SK-N-DZ (cell line): ENCODE measurements around the gene FAM187B. TPM values are rescaled to one million over a fixed set of nuclear protein-coding genes. Genes with fewer than 3 reads are reported as not detected.

ENCODE experiments used
- DNase-seq: peaks from one replicate; pipeline ENCODE4 v3.0.0-alpha.2; 2015; ENCODE audit warnings: low spot score
- polyA plus RNA-seq, 2 experiments: library from polyadenylated mRNA; depleted of rRNA; stranded (reverse); fragments of >200 nt; gene quantifications; 2 replicates each; pipeline ENCODE4 v1.2.3, GENCODE V29; 2014

The FAM187B gene
- not detected in 2 replicates for polyA plus RNA-seq (2014; cell fraction: cytosol; rRNA removed)
- not detected in 2 replicates for polyA plus RNA-seq (2014; cell fraction: nucleus; rRNA removed)

DNA sequence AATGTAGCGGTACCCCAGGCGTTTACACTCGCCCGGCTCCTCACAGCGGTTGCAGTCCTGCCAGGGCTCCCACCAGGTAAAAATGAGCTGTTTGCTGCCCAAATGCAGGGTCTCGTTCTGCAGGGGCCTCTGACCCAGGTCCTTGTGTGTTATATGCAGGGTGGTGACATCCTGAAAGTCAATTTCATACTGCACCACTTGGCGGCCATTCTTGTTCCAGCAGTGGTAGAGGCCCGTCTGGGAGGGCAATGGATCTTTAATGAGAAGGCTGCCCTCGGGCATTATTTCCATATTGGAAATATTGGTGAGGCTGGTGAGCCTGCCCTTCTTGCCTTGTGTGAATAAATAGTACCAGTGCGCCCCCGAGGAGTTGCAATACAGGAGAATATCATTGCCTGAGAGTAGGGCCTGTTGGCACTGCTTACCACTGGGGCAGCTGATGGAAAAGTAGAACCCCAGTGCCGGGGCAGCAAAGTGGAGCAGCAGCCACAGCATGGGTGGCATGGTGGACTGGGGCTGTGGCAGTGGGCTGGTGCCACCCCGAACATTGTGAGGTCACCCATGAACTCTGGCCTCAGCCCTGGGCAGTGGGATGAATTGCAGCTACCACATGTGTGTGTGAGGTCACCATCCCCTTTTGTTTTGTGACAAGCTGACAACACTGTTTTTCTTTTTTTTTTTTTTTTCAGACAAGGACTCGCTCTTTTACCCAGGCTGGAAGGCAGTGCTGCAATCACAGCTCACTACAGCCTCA is at the start of gene FAM187B:
TSS of gene FAM187B (minus strand) at position 563 of the 754 bp plus-strand sequence. CDS start at position 504, 59 bp downstream.
- DNase-seq, result no peak

- DNase-seq, result no peak
These were observed 48.3 kb upstream of the FAM187B start for GRCh38 chr19:35276706-35277281.

DNA sequence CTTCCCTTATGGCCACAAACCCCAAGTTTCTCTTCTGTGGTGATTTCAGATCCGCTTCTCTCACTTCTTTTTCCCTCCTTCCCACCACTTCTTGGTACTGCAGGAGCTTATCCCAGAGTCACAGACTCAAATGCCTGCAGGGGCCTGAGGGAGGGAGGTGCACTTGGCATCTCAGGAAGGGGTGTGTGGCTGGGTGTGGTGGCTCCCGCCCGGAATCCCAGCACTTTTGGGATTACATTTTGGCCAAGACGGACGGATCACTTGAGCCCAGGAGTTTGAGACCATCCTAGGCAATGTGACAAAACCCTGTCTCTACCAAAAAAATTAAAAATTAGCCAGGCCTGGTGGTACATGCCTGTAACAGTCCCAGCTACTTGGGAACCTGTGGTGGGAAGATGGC is 45.8 kb upstream of the FAM187B start:
- no peak for DNase-seq

DNA sequence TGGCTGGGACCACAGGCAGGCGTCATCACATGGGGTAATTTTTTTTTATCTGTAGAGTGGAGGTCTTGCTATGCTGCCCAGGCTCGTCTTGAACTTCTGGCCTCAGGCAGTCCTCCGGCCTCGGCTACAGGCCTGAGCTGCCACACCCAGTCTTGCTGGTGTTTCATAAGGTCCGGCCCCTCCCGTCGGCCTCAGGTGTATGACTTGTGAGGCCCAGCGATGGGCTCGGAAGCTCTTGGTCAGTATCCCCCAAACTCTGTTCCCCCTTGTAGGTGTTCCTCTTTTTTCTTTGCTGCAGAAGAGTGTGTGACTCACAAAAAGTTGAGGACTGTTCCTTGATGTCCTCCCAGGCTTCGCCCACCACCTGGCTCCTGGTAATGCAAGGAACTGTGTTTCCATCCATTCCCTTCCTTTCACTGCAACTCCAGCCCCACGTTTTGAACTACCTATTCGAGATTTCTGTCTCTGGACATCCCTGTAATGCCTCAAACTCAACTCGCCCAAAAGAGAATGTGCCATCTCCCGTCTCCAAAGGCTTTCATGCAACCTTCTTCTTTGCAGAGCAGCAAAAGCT is 45.2 kb upstream of the FAM187B start:
- DNase-seq, result no peak

DNA sequence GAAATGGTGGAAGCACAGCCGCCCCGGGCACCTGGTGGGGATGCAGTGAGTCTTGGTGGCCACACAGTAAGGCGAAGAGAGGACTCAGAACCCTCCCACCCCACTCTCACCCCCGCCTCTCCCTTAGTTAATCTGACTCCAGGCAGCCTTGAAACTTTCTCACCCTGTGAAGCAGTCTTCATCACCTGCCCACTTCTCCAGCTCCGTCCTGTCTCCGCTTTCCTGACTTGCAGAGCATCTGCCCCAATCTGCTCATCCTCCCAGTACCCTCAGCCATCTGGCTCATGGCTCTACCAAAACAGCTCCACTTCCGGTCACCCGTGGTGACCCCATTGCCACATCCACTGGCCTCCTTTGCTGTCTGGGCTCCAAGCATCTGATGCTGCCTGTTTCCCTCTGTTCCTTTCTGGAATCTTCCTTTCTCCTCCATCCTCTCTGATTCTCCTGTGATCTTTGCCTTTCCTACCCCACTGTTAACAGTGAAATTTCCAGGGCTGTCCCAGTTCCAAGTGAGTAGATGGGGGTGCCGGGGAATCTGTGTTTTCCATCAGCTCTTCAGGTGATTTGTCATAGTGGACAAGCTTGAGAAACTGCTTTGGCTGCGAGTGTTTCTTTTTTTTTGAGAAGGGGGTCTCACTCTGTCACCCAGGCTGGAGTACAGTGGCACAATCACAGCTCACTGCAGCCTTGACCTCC is 44.6 kb upstream of the FAM187B start:
- no peak for DNase-seq

- no peak for DNase-seq
These were observed 43.7 kb upstream of the FAM187B start for GRCh38 chr19:35272122-35272719.

- no peak for DNase-seq
These were observed 43.0 kb upstream of the FAM187B start for GRCh38 chr19:35271546-35271945.

- DNase-seq, result no peak
These were observed 41.9 kb upstream of the FAM187B start for GRCh38 chr19:35270381-35270811.

GRCh38 chr19:35269438-35270117 is 41.0 kb upstream of the FAM187B start:
- peak; percentile 79 for DNase-seq

DNA sequence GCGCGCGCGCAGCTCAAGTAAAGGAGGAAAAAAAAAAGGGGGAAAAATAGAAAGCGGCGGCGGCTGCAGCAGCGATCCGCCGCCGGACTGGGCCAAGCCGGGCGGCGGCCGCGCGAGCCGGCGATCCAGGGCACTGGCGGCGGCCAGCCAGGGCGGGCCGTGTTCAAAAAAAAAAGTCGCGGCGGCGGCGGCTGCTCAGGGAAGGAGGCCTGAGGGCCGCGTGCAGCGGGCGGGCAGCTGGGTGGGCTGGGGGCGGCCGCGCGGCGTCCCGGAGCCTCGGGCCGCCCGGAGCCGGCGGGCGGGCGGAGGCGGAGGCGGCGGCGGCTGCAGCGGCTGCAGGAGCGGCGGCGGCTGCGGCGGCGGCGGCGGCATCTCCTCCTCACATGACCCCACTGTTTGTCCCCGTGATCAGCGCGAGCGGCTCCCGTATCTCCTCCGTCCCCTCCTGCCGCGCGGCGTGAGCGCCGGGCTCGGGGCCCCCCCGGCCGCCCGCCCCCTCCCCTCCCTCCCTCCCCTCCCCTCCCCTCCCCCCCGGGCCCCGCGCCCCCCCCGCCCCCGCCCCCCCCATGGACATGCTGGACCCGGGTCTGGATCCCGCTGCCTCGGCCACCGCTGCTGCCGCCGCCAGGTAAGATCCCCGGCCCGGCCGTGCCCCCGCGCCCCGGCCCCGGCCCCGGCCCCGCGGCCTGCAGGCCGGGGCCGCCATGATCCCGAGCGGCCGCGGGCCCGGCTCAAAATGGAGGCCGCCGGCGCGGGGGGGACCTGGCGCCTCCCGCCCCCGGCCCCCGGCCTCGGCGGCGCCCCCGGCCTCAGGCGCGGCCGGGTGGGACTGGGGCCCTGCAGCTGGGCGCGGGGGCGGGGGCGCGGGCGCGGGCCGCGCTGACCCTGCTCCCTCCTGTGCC is 40.2 kb upstream of the FAM187B start, which contains the start of gene USF2:
TSS of gene USF2 (plus strand) at position 427 of the 902 bp plus-strand sequence. CDS start at position 567, 140 bp downstream.
- peak; percentile 37 for DNase-seq

GRCh38 chr19:35267818-35268535 is 39.4 kb upstream of the FAM187B start:
- DNase-seq, result peak; percentile 43

GRCh38 chr19:35267353-35267817 is 38.8 kb upstream of the FAM187B start:
- peak; percentile 34 for DNase-seq

DNA sequence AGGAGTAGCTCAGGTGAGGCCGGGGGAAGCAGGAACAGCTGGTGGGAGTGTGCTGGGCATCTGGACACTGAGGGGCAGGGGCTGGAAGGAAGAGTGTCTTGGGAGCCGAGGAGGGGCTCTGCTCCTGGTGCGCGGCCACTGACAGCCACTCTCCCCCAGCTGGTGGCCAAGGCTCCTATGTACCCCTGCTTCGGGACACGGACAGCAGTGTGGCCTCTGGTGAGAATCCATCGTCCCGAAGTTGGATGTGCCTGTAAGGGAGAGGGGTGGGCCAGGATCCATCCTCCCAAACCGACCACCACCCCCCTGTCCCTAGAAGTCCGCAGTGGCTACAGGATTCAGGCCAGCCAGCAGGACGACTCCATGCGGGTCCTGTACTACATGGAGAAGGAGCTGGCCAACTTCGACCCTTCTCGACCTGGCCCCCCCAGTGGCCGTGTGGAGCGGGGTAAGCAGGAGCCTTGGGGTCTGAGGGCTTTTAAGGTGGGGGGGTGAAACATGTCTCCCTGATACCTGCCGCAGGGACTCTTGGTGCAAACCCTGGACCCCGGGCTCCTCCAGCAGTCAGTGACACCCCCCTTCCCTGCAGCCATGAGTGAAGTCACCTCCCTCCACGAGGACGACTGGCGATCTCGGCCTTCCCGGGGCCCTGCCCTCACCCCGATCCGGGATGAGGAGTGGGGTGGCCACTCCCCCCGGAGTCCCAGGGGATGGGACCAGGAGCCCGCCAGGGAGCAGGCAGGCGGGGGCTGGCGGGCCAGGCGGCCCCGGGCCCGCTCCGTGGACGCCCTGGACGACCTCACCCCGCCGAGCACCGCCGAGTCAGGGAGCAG is 38.2 kb upstream of the FAM187B start:
- DNase-seq, result no peak

DNA sequence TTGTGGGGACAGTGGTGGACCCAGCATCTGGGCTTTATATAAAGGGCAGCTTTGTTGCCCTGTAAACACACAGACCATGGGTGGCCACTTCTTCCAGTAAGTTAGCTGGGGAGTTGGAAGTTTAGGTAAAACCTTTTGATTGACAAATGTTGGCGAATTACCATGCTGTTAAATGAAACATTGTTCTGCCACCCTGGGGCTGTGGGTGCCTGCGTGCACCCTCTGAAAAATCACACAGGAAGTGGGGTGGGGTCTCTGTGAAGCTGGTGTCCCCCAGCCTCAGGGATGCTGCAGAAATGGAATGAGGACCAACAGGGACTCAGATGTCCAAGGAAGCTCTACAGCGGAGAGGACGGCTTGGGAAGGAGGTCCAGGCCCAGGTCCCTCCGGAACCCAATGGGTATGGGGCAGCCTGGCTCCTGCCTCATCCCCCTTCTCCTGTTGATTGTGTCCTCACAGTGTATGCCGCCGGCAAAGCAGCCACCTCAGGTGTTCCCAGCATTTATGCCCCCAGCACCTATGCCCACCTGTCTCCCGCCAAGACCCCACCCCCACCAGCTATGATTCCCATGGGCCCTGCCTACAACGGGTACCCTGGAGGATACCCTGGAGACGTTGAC is 37.5 kb upstream of the FAM187B start:
- no peak for DNase-seq

DNA sequence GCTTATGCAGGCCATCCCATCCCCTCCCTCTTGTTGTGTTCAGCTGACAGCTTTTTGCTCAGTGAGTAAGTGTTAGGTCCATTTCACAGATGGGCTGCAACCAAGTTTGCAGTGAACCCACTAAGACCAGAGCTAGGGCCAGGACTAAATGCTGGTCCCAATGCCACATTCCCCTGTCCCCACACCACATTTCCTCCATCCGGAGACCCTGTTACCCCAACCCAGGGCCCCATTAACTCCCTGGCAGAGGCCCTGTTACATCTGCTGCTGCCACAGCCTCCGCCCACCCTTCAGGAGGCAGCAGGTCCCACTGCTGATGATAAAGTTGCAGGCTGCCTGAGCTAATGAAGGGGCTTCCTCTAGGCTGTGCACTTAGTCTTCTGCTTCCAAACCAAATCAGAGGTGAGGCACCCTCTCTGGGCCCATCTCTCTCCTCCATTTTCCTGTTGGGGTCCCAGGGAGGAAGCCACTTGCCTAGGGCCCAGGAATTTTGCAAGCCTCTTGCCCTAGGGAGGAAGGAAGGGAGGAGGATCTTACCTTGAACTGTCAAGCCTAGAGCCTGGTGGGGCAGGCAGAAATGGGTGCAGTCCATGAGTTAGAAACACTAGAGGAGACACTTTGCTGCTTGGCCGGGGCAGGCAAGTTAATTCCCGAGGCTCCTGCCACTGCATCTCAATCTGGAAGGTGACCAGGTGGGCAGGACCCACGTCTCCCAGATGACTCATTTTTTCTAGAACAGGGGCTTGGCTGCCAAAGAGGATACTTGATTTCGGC is 36.8 kb upstream of the FAM187B start:
- no peak for DNase-seq

DNA sequence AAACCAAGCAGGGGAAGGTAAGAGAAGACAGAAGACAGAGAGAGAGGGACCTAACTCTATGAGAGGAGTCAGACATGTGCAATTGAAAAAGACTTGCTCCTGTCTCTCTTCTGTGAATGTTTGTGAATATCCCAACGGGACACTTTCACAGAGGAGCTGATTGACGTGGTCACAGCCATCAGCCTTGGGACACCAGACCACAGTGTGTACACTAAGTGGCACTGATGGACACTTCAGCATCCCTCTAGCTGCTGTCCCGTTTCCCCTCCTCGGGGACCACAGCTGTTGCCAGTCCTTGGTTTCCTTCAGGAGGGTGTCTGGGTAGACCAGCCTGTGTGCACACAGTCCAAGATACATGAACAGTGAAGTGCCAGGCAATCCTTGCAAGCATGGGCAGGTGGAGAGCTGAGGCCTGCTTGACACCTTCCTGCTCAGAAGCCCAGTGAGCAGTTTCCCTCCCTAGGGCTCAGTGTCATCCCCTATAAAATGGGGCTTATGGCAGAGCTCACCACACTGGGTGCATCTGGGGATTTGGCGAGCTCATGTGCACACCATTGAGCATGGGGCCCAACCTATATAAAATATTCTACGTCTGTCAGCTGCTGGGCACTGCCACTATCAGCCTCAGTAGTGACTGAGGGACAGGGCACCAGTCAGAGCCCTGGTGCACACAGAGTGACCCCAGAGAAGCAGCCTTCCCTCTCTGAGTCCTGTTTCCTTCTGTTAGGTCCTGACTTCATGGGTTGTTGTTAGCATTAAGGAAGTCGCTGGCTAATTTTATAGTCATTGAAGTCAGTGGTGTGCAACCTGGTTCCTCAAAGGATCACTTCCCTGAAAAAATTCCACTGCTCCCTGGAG is 36.0 kb upstream of the FAM187B start:
- DNase-seq, result no peak
